HCT116 (cell line): Measurements from ENCODE around the gene GPR89B. TPM values are rescaled to one million over a fixed set of nuclear protein-coding genes. Genes with fewer than 3 reads are reported as not detected.
A peak's percentile ranks its signal among the peaks of the same experiment; 100 is the strongest.

Source experiments
- ATAC-seq: fragments of 200-7000 bp; cut with Tn5 transposase; 2 replicates; pipeline ENCODE4 v1.9.1; 2020; ENCODE audit warnings: mild to moderate bottlenecking, moderate library complexity
- BruUV-seq: library from RNA; stranded (reverse); fragments of 400-500 nt; replicated peaks from 2 replicates; lab custom pipeline; 2021; lab: Mats Ljungman, UMichigan
- CTCF ChIA-PET: fragments of 300-600 bp; sonication (Branson Sonifier 250); formaldehyde crosslinking; loops from one replicate; lab custom pipeline; 2021; ENCODE audit warnings: antibody characterized with exemption; lab: Charles Lee
- POLR2A ChIA-PET: fragments of 300-600, 350-600 bp; sonication (Branson Sonifier 250); formaldehyde crosslinking; loops from one replicate; lab custom pipeline; 2021; ENCODE audit warnings: antibody characterized with exemption; lab: Charles Lee
- RAD21 ChIA-PET, 2 experiments: fragments of 300-600 bp; sonication (Branson Sonifier 250); formaldehyde crosslinking; loops; one replicate each; lab custom pipeline; 2023; ENCODE audit warnings: low total read pairs in 2 of 2; ENCODE audit not compliant: uncharacterized antibody in 2 of 2, unreplicated experiment in 2 of 2, low non-redundant PET in 1 of 2; lab: Charles Lee
- DNase-seq: peaks from one replicate; pipeline ENCODE4 v3.0.0-alpha.2; 2010; ENCODE audit warnings: low read depth, low spot score
- H2AFZ ChIP-seq: fragments of 200-600 bp; shearing (Covaris generic), sonication (generic); 2 replicates; pipeline ENCODE4 v1.6.1; 2017; ENCODE audit warnings: low read depth, mixed run types, mixed read lengths, antibody characterized with exemption, low read length; ENCODE audit not compliant: poor library complexity, severe bottlenecking
- H3K27ac ChIP-seq: 2 replicates; pipeline ENCODE4 v1.5.1; 2012; ENCODE audit warnings: low read depth, low read length
- H3K27me3 ChIP-seq: fragments of 200-600 bp; sonication (generic); 2 replicates; pipeline ENCODE4 v1.6.1; 2016; ENCODE audit warnings: mixed run types, low read length, mixed read lengths; ENCODE audit not compliant: insufficient read depth
- H3K36me3 ChIP-seq, 2 experiments: fragments of 200-500 bp in 1 of 2; fragments of 200-600 bp in 1 of 2; sonication (Bioruptor generic) in 1 of 2; sonication (generic) in 1 of 2; 2 replicates each; pipeline versions ENCODE4 v1.5.1 to v1.6.1; 2014 to 2016; ENCODE audit warnings: low read length in 2 of 2, inconsistent platforms in 1 of 2, mixed read lengths in 1 of 2, mixed run types in 1 of 2; ENCODE audit not compliant: insufficient read depth in 2 of 2, control insufficient read depth in 1 of 2
- H3K4me1 ChIP-seq, 2 experiments: fragments of 200-600 bp in 1 of 2; sonication (generic) in 1 of 2; 2 replicates each; pipeline versions ENCODE4 v1.5.1 to v1.6.1; 2012 to 2017; ENCODE audit warnings: low read length in 2 of 2, inconsistent platforms in 1 of 2, mild to moderate bottlenecking in 1 of 2, mixed read lengths in 1 of 2, mixed run types in 1 of 2, moderate library complexity in 1 of 2; ENCODE audit not compliant: insufficient read depth in 2 of 2, control insufficient read depth in 1 of 2
- H3K4me2 ChIP-seq: fragments of 200-600 bp; sonication (generic); 2 replicates; pipeline ENCODE4 v1.6.1; 2017; ENCODE audit warnings: mixed run types, low read length, mixed read lengths
- H3K4me3 ChIP-seq, 2 experiments: fragments of 200-600 bp in 1 of 2; sonication (generic) in 1 of 2; replicated peaks in 1 of 2; 2 replicates each; pipeline ENCODE4 v1.5.1; 2011 to 2016; ENCODE audit warnings: low read length in 2 of 2, control low read depth in 1 of 2, low read depth in 1 of 2, mild to moderate bottlenecking in 1 of 2, mixed read lengths in 1 of 2, mixed run types in 1 of 2
- H3K79me2 ChIP-seq: fragments of 200-600 bp; sonication (generic); 2 replicates; pipeline ENCODE4 v1.6.1; 2017; ENCODE audit warnings: mild to moderate bottlenecking, mixed run types, low read length, moderate library complexity, mixed read lengths; ENCODE audit not compliant: insufficient read depth
- H3K9ac ChIP-seq: fragments of 200-600 bp; sonication (generic); 2 replicates; pipeline ENCODE4 v1.6.1; 2016; ENCODE audit warnings: low read length, mixed read lengths
- H3K9me2 ChIP-seq: fragments of 200-600 bp; sonication (generic), shearing (Covaris generic); 2 replicates; pipeline ENCODE4 v1.6.1; 2017; ENCODE audit warnings: mixed run types, mild to moderate bottlenecking, moderate library complexity; ENCODE audit not compliant: insufficient read depth
- H3K9me3 ChIP-seq, 2 experiments: fragments of 200-500 bp in 1 of 2; fragments of 200-600 bp in 1 of 2; sonication (Bioruptor generic) in 1 of 2; sonication (generic) in 1 of 2; 2 replicates each; pipeline ENCODE4 v1.6.1; 2014 to 2017; ENCODE audit warnings: low read length in 2 of 2, mixed read lengths in 2 of 2, inconsistent platforms in 1 of 2, low read depth in 1 of 2, mild to moderate bottlenecking in 1 of 2, mixed run types in 1 of 2, moderate library complexity in 1 of 2; ENCODE audit not compliant: control insufficient read depth in 1 of 2, insufficient read depth in 1 of 2
- H4K20me1 ChIP-seq: fragments of 200-600 bp; sonication (generic), shearing (Covaris generic); 2 replicates; pipeline ENCODE4 v1.6.1; 2017; ENCODE audit warnings: mixed run types, mild to moderate bottlenecking, moderate library complexity; ENCODE audit not compliant: insufficient read depth
- CBX3 ChIP-seq: IDR thresholded peaks from 2 replicates; pipeline ENCODE4 v1.6.1; 2012; ENCODE audit warnings: low read depth
- RAD21 ChIP-seq: IDR thresholded peaks from 2 replicates; pipeline ENCODE4 v1.6.1; 2012; ENCODE audit warnings: low read depth, mild to moderate bottlenecking
- intact Hi-C: fragments of 100-400 bp; cut with micrococcal nuclease; formaldehyde crosslinking; loops from 2 replicates; pipeline ENCODE4 v1.10.0; 2022
- total RNA-seq: library from RNA; stranded (reverse); gene quantifications from one replicate; pipeline ENCODE4 v1.2.1, GENCODE V29; 2021; ENCODE audit not compliant: unreplicated experiment
- TF ChIP-seq, protein P1 (sequence below): IDR thresholded peaks from 2 replicates; pipeline ENCODE4 v1.6.1; 2012
- TF ChIP-seq, protein P2 (sequence below), 3 experiments: fragments of 200-600 bp in 1 of 3; sonication (generic) in 1 of 3; IDR thresholded peaks in 2 of 3; conservative IDR thresholded peaks in 1 of 3; 2 replicates each; pipeline ENCODE4 v1.5.1; 2012 to 2017; ENCODE audit warnings: low read depth in 2 of 3, low read length in 2 of 3, antibody characterized with exemption in 1 of 3, borderline replicate concordance in 1 of 3, control low read depth in 1 of 3, mild to moderate bottlenecking in 1 of 3, mixed read lengths in 1 of 3, mixed run types in 1 of 3, moderate library complexity in 1 of 3; ENCODE audit not compliant: insufficient read depth in 1 of 3

The GPR89B gene
- total RNA-seq, 1 experiment from 2014 or later, result 11.0 TPM

DNA sequence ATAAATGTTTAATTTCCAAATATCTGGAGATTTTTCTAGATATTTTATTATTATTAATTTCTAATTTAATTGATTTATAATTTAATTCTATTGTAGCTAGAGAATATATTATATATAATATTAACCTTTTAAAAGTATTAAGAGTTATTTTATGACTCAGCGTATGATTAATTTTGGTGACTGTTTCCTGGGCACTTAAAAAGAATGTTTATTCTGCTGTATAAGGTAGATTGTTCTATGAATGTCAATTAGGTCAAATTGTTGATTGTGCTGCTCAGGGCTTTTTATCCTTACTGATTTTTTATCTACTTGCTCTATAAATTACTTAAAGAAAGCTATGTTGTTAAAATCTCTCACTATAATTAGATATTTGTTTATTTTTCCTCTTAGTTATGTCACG, 45.7 kb upstream of the GPR89B start:
- Histone ChIP-seq H3K9me3 (no peaks in the 10 kb centered on the region; a peak in 1 of 4 replicates), H3K79me2 (no peaks in the 10 kb centered on the region), H3K9me2 (no peaks in the 10 kb centered on the region), H3K9ac (no peak overlapping the region), H2AFZ (no peak overlapping the region), H3K4me1 (no peaks in the 10 kb centered on the region), H3K4me3 (no peak overlapping the region), H3K27ac (no peak overlapping the region), H4K20me1 (no peaks in the 10 kb centered on the region), H3K27me3 (no peaks in the 10 kb centered on the region), H3K36me3 (no peaks in the 10 kb centered on the region), H3K4me2 (no peak overlapping the region)
- intact Hi-C loops, result no loop called here
- no TSS peak for BruUV-seq
- ChIA-PET POLR2A (no interaction called here), CTCF (interaction anchor here (2.8 kb wide), 1 partner anchor 10 kb away, joined by 10 read pairs; no protein-coding TSS in a partner anchor), RAD21 (no interaction called here)
- ATAC-seq (no peak), DNase-seq (no peak)
- no peak for TF ChIP-seq CBX3

DNA sequence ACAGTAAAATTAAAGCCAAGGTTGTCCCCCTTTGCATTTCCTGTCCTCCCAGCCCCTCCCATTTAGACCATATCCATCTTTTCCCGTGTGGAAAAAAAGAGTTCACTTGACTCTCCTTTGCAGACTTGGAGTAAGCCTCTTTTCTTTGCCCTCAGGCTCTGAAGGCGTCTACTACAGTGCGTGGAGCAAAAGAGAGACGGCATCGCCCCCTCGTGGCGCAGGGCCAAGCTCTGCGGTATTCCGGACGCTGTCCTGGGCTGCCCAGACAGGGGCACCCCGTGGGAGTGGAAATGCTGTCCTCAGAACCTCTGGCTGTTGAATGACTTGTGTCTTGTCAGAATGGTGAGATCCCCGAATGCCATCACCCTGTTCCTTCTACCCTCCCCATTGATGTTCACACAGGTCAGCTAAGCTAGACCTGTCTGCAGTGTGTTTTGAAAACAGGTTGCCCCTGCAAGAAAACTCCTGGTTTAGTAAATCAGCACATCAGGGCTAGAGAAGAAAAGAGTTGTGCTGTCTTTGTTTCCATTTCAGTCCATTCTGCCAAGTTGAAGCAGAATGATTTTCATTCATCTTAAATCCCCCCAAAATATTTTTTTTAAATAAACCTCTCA, 37.9 kb upstream of the GPR89B start:
- TF ChIP-seq, protein P1, sequence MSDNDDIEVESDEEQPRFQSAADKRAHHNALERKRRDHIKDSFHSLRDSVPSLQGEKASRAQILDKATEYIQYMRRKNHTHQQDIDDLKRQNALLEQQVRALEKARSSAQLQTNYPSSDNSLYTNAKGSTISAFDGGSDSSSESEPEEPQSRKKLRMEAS, result no peak
- TF ChIP-seq, protein P2, sequence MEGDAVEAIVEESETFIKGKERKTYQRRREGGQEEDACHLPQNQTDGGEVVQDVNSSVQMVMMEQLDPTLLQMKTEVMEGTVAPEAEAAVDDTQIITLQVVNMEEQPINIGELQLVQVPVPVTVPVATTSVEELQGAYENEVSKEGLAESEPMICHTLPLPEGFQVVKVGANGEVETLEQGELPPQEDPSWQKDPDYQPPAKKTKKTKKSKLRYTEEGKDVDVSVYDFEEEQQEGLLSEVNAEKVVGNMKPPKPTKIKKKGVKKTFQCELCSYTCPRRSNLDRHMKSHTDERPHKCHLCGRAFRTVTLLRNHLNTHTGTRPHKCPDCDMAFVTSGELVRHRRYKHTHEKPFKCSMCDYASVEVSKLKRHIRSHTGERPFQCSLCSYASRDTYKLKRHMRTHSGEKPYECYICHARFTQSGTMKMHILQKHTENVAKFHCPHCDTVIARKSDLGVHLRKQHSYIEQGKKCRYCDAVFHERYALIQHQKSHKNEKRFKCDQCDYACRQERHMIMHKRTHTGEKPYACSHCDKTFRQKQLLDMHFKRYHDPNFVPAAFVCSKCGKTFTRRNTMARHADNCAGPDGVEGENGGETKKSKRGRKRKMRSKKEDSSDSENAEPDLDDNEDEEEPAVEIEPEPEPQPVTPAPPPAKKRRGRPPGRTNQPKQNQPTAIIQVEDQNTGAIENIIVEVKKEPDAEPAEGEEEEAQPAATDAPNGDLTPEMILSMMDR (IDR thresholded peaks at IDR 0.05 in 2 of 3, conservative IDR thresholded peaks at IDR 0.05 in 1 of 3; ENCODE audit: borderline replicate concordance in 1 of 3, insufficient read depth in 1 of 3, low read depth in 2 of 3, low read length in 2 of 3), result peak; percentile 68 to 84 (median 81)
- peak; percentile 92 for TF ChIP-seq RAD21
- ATAC-seq (peak; percentile 97), DNase-seq (peak; percentile 48)
- Histone ChIP-seq H3K36me3 (no peaks in the 10 kb centered on the region), H2AFZ (peak overlapping the region; percentile 72), H3K79me2 (no peaks in the 10 kb centered on the region), H3K27me3 (no peaks in the 10 kb centered on the region), H3K4me2 (peak overlapping the region; percentile 31; the same call in 1 of the 2 replicates), H3K4me3 (no peak overlapping the region), H3K9ac (no peak overlapping the region), H4K20me1 (no peaks in the 10 kb centered on the region), H3K4me1 (peaks cover 3 to 6% of the 10 kb centered on the region in 2 experiments; a peak in 2 of 4 replicates), H3K27ac (no peak overlapping the region), H3K9me2 (no peaks in the 10 kb centered on the region), H3K9me3 (no peaks in the 10 kb centered on the region)
- POLR2A ChIA-PET, result no interaction called here
- RAD21 ChIA-PET, result interaction anchor here in 1 of 2 experiments (1.0 kb wide), 1 partner anchor 220 kb away, joined by 3 read pairs; the partner anchor contains the start of gene ACP6
- CTCF ChIA-PET, result interaction anchor here (0.6 to 3.0 kb wide), 4 partner anchors 19 to 249 kb away, joined by 3 to 11 read pairs (median 3); no protein-coding TSS in a partner anchor
- intact Hi-C loops, result loop anchor here (1.0 to 5.0 kb wide), 3 partner anchors 166 to 395 kb away; no protein-coding TSS in a partner anchor
- no TSS peak for BruUV-seq
